CD4-positive, alpha-beta T cell (primary cell): ENCODE measurements around the gene KCTD7. TPM values are rescaled to one million over a fixed set of nuclear protein-coding genes. Genes with fewer than 3 reads are reported as not detected.

Experiments
- ATAC-seq: fragments of 200-7000 bp; cut with Tn5 transposase; one replicate; pipeline ENCODE4 v1.10.0; 2022; ENCODE audit warnings: mild to moderate bottlenecking; ENCODE audit not compliant: poor library complexity
- CTCF ChIA-PET: fragments of 350-600 bp; sonication (Branson Sonifier 250); formaldehyde crosslinking; loops from one replicate; lab custom pipeline; 2021; ENCODE audit warnings: antibody characterized with exemption, inconsistent platforms; lab: Charles Lee
- POLR2A ChIA-PET: fragments of 350-600 bp; sonication (Branson Sonifier 250); formaldehyde crosslinking; loops from one replicate; lab custom pipeline; 2021; ENCODE audit warnings: antibody characterized with exemption, inconsistent platforms; lab: Charles Lee
- DNase-seq, 14 experiments: peaks; one replicate each; pipeline ENCODE4 v3.0.0-alpha.2; 2013 to 2020; ENCODE audit warnings: mixed read lengths in 2 of 14
- H3K27ac ChIP-seq, 2 donors: one replicate each; pipeline versions ENCODE4 v1.5.1 to v1.7.0; 2013; ENCODE audit warnings: low read length in 2 of 2, low read depth in 1 of 2, mild to moderate bottlenecking in 1 of 2
- H3K27me3 ChIP-seq, 2 experiments: 1 replicate in 1 of 2; 2 replicates in 1 of 2; pipeline versions ENCODE4 v1.6.1 to v1.7.0; 2013; ENCODE audit warnings: low read length in 2 of 2, control low read depth in 1 of 2, mild to moderate bottlenecking in 1 of 2, moderate library complexity in 1 of 2; ENCODE audit not compliant: insufficient read depth in 2 of 2, control insufficient read depth in 1 of 2
- H3K36me3 ChIP-seq: one replicate; pipeline ENCODE4 v1.6.1; 2013; ENCODE audit warnings: low read length, control low read depth; ENCODE audit not compliant: insufficient read depth
- H3K4me1 ChIP-seq: one replicate; pipeline ENCODE4 v1.6.1; 2013; ENCODE audit warnings: low read length, control low read depth; ENCODE audit not compliant: insufficient read depth
- H3K4me3 ChIP-seq: one replicate; pipeline ENCODE4 v1.5.1; 2013; ENCODE audit warnings: mild to moderate bottlenecking, low read length, moderate library complexity
- H3K9me3 ChIP-seq, 2 experiments: 1 replicate in 1 of 2; 2 replicates in 1 of 2; pipeline versions ENCODE4 v1.6.1 to v1.7.0; 2013; ENCODE audit warnings: low read length in 2 of 2, mild to moderate bottlenecking in 2 of 2, control low read depth in 1 of 2, moderate library complexity in 1 of 2; ENCODE audit not compliant: control insufficient read depth in 1 of 2, insufficient read depth in 1 of 2
- H3K27ac Mint-ChIP-seq: one replicate; pipeline ENCODE4 v1.8.0; 2020; ENCODE audit warnings: mixed read lengths
- H3K27me3 Mint-ChIP-seq: one replicate; pipeline ENCODE4 v1.8.0; 2021; ENCODE audit warnings: mixed read lengths
- H3K36me3 Mint-ChIP-seq: one replicate; pipeline ENCODE4 v1.8.0; 2021; ENCODE audit warnings: low read depth, mixed read lengths
- H3K4me1 Mint-ChIP-seq: one replicate; pipeline ENCODE4 v1.8.0; 2021; ENCODE audit warnings: low read depth, mixed read lengths
- H3K4me3 Mint-ChIP-seq: one replicate; pipeline ENCODE4 v1.8.0; 2020; ENCODE audit warnings: mild to moderate bottlenecking, mixed read lengths
- H3K9me3 Mint-ChIP-seq: one replicate; pipeline ENCODE4 v1.8.0; 2020; ENCODE audit warnings: mixed read lengths
- intact Hi-C, 2 experiments: fragments of 100-400 bp; cut with DNase I in 1 of 2; cut with micrococcal nuclease in 1 of 2; formaldehyde crosslinking; loops; one replicate each; pipeline versions ENCODE4 v1.15.1 to v1.9.0; 2023 to 2025; cut with DNase I, micrococcal nuclease
- total RNA-seq, 174 experiments: library from RNA in 2 of 174; stranded (reverse) in 2 of 174; gene quantifications; one replicate each; pipeline ENCODE4 v1.2.3 and lab custom pipeline; 2021 to 2026
- TF ChIP-seq, protein P1 (sequence below): fragments of 200-600 bp; IDR thresholded peaks from one replicate; pipeline ENCODE4 v1.8.0; 2022; ENCODE audit warnings: antibody characterized with exemption, mild to moderate bottlenecking

The KCTD7 gene
- total RNA-seq, 2 experiments from 2014 or later, result 15.2 TPM

DNA sequence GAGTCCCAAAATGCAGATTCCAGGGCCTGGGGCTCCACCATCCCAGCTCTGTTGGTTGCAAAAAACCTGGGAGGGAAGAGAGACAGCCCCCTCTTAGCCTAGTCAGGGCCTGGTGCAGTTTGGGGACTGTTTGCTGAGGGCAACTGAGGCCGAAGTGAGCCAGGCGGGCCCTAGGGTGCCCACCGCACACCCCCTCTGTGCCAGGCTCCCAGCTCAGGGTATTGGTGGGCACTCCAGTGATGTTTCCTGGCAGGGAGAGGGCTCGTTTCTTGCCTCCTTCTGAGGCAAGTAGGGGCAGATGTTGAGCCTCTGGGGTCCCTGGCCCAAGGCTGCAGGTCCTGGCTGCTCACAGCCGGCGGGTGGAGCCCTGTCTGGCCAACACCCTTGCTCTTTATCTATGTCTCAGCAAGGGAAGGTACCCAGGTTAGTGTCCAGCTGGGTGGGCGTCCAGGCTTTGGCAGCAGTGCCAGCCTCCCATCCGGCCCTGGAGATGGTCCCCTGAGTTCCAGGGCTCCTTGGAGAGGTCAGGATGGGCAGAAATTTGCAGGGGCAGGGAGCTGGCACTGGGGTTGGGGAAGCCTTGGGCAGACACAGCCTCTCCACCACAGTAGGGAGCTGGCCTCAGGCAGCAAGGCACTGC, 37.8 kb downstream of the KCTD7 start:
- DNase-seq (no peak), ATAC-seq (no peak)
- Histone ChIP-seq H3K27me3 (no peaks in the 10 kb centered on the region), H3K9me3 (no peaks in the 10 kb centered on the region), H3K4me1 (no peaks in the 10 kb centered on the region), H3K4me3 (no peak overlapping the region), H3K27ac (no peak overlapping the region), H3K36me3 (peaks cover 4% of the 10 kb centered on the region)
- Mint-ChIP-seq H3K4me3 (no peak overlapping the region), H3K4me1 (peaks cover 8% of the 10 kb centered on the region), H3K27me3 (no peaks in the 10 kb centered on the region), H3K27ac (no peak overlapping the region), H3K36me3 (peaks cover 10% of the 10 kb centered on the region), H3K9me3 (no peaks in the 10 kb centered on the region)
- TF ChIP-seq, protein P1, sequence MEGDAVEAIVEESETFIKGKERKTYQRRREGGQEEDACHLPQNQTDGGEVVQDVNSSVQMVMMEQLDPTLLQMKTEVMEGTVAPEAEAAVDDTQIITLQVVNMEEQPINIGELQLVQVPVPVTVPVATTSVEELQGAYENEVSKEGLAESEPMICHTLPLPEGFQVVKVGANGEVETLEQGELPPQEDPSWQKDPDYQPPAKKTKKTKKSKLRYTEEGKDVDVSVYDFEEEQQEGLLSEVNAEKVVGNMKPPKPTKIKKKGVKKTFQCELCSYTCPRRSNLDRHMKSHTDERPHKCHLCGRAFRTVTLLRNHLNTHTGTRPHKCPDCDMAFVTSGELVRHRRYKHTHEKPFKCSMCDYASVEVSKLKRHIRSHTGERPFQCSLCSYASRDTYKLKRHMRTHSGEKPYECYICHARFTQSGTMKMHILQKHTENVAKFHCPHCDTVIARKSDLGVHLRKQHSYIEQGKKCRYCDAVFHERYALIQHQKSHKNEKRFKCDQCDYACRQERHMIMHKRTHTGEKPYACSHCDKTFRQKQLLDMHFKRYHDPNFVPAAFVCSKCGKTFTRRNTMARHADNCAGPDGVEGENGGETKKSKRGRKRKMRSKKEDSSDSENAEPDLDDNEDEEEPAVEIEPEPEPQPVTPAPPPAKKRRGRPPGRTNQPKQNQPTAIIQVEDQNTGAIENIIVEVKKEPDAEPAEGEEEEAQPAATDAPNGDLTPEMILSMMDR, result no peak
- CTCF ChIA-PET, result interaction anchor here (0.6 kb wide), 1 partner anchor 7 kb away, joined by 3 read pairs; no protein-coding TSS in a partner anchor
- POLR2A ChIA-PET, result interaction anchor here (0.6 kb wide), 1 partner anchor 35 kb away, joined by 5 read pairs; no protein-coding TSS in a partner anchor
- intact Hi-C loops, result no loop called here

DNA sequence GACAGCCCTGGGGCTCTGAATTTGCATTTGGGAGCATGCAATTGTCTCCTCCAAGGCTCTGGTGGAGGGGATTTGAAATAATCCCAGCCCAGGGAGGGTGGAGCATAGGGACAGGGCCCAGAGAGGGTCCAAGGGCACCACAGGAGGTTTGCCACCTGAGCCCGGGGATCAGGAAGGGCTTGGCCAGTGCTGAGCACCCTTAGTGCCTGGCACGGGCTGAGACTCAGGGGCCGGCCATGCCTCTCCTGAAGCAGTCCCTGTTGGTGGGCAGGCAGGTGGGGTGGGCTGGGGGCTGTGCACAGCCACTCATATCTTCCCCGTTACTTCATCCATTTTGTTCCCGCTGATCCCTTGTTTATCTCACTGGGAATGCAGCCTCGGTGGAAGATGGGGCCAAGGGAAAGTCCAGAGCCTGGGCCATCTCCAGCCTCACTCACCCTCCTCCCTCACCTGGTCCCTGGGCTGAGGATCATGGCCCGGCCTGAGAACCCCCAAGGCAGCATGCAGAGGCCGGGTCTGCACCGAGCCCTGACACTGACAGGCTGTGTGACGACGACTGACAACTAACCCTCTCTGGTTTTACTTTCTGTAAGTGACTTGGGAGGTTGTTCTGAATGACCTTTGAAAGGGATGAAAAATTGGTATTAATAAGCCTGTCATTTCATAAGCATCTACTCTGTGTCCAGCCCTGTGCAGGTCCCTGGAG, 38.5 kb downstream of the KCTD7 start:
- TF ChIP-seq, protein P1, result no peak
- ChIA-PET POLR2A (no interaction called here), CTCF (no interaction called here)
- no peaks in the 10 kb centered on the region for H3K9me3 ChIP-seq
- peaks cover 10% of the 10 kb centered on the region for H3K36me3 Mint-ChIP-seq
- no peak overlapping the region for H3K4me3 ChIP-seq
- no peaks in the 10 kb centered on the region for H3K27me3 ChIP-seq
- DNase-seq, result no peak
- peaks cover 4% of the 10 kb centered on the region for H3K36me3 ChIP-seq
- no peaks in the 10 kb centered on the region for H3K9me3 Mint-ChIP-seq
- intact Hi-C loops, result no loop called here
- no peak for ATAC-seq
- H3K27me3 Mint-ChIP-seq, result no peaks in the 10 kb centered on the region
- no peak overlapping the region for H3K4me3 Mint-ChIP-seq
- no peak overlapping the region for H3K27ac ChIP-seq
- peaks cover 8% of the 10 kb centered on the region for H3K4me1 Mint-ChIP-seq
- no peak overlapping the region for H3K27ac Mint-ChIP-seq
- no peaks in the 10 kb centered on the region for H3K4me1 ChIP-seq

DNA sequence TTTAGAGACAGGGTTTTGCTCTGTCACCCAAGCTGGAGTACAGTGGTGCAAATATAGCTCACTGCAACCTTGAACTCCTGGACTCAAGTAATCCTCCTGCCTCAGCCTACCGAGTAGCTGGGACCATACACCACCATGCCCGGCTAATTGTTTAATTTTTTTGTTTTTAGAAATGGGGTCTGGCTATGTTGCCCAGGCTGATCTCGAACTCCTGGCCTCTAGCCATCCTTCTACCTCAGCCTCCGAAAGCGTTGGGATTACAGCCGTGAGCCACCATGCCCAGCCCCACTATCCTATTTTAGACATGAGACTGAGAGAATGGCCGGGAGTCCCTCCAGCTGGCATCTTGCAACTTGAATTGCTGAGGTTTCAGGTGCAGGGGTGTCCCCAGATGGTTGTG, 39.4 kb downstream of the KCTD7 start:
- ATAC-seq, result no peak
- TF ChIP-seq, protein P1, result no peak

More for the DNA sequence above, 39.4 kb downstream of the KCTD7 start:
- no peaks in the 10 kb centered on the region for H3K9me3 ChIP-seq
- peaks cover 10% of the 10 kb centered on the region for H3K36me3 Mint-ChIP-seq
- H3K36me3 ChIP-seq, result peaks cover 4% of the 10 kb centered on the region
- no peak overlapping the region for H3K4me3 ChIP-seq
- POLR2A ChIA-PET, result no interaction called here
- DNase-seq, result no peak
- no peak overlapping the region for H3K27ac ChIP-seq
- H3K4me1 ChIP-seq, result no peaks in the 10 kb centered on the region
- H3K27me3 Mint-ChIP-seq, result no peaks in the 10 kb centered on the region
- no peak overlapping the region for H3K27ac Mint-ChIP-seq
- intact Hi-C loops, result no loop called here
- H3K4me1 Mint-ChIP-seq, result peaks cover 8% of the 10 kb centered on the region
- H3K9me3 Mint-ChIP-seq, result no peaks in the 10 kb centered on the region
- CTCF ChIA-PET, result no interaction called here
- H3K4me3 Mint-ChIP-seq, result no peak overlapping the region
- no peaks in the 10 kb centered on the region for H3K27me3 ChIP-seq
